Islet of Langerhans (tissue), 1 donor: ENCODE results near the gene KDM5B.
"Not testable (repeated sequence)": the region's sequence is repeated elsewhere in the genome, so short reads cannot be mapped to it uniquely, and the experiment has no call there.

Experiments
- FAIRE-seq: peaks from one replicate; lab custom pipeline; 2011; peaks lifted over from hg19 to GRCh38; lab: Jason Lieb, UNC

Gene KDM5B

GRCh38 chr1:202807926-202808757 lies at the start of gene KDM5B:
Gene KDM5B, minus strand, starts transcription at chr1:202808421. Its CDS starts 116 bp downstream, at chr1:202808305.
- FAIRE-seq: no peak

- FAIRE-seq: no peak
These were observed 49.0 kb upstream of the KDM5B start for GRCh38 chr1:202857136-202857610.

GRCh38 chr1:202856014-202856413 lies 47.8 kb upstream of the KDM5B start:
- FAIRE-seq: no peak

- FAIRE-seq: no peak
These were observed 46.6 kb upstream of the KDM5B start for GRCh38 chr1:202854787-202855186.

GRCh38 chr1:202852163-202852904 lies 44.1 kb upstream of the KDM5B start:
- FAIRE-seq: no peak

GRCh38 chr1:202850593-202851362 lies 42.6 kb upstream of the KDM5B start:
- no peak for FAIRE-seq

- FAIRE-seq: no peak
These were observed 39.9 kb upstream of the KDM5B start for GRCh38 chr1:202848191-202848542.

- FAIRE-seq: no peak
These were observed 36.7 kb upstream of the KDM5B start for GRCh38 chr1:202844935-202845334.

GRCh38 chr1:202844259-202844658 lies 36.0 kb upstream of the KDM5B start:
- FAIRE-seq: no peak

GRCh38 chr1:202843081-202843480 lies 34.9 kb upstream of the KDM5B start:
- FAIRE-seq: no peak

- FAIRE-seq: no peak
These were observed 29.6 kb upstream of the KDM5B start for GRCh38 chr1:202837746-202838262.

GRCh38 chr1:202836623-202837403 lies 28.6 kb upstream of the KDM5B start:
- FAIRE-seq: no peak

GRCh38 chr1:202835548-202836072 lies 27.4 kb upstream of the KDM5B start:
- FAIRE-seq: no peak

- no peak for FAIRE-seq
These were observed 26.7 kb upstream of the KDM5B start for GRCh38 chr1:202834771-202835547.

- FAIRE-seq: no peak
These were observed 23.7 kb upstream of the KDM5B start for GRCh38 chr1:202831906-202832305.

- not testable (repeated sequence) for FAIRE-seq
These were observed 21.0 kb upstream of the KDM5B start for GRCh38 chr1:202829223-202829622.

GRCh38 chr1:202825748-202826147 lies 17.5 kb upstream of the KDM5B start:
- no peak for FAIRE-seq

GRCh38 chr1:202821467-202821866 lies 13.2 kb upstream of the KDM5B start:
- no peak for FAIRE-seq

GRCh38 chr1:202818819-202819218 lies 10.6 kb upstream of the KDM5B start:
- FAIRE-seq: no peak

GRCh38 chr1:202815120-202815519 lies 6.9 kb upstream of the KDM5B start:
- FAIRE-seq: no peak
